Cardiac fibroblast (primary cell): ENCODE data around the gene REL.

Source experiments
- DNase-seq, 2 donors: peaks; one replicate each; pipeline versions ENCODE4 v3.0.0 to v3.0.0-alpha.2; 2010; ENCODE audit warnings: low read depth in 2 of 2
- H3K4me3 ChIP-seq, 2 donors: replicated peaks in 1 of 2; 1 replicate in 1 of 2; 2 replicates in 1 of 2; pipeline ENCODE4 v1.5.1; 2011; ENCODE audit warnings: low read depth in 2 of 2, low read length in 2 of 2, mild to moderate bottlenecking in 2 of 2, moderate library complexity in 1 of 2
- CTCF ChIP-seq: IDR thresholded peaks from one replicate; pipeline ENCODE4 v1.5.1; 2011; ENCODE audit warnings: low read depth, mild to moderate bottlenecking, low read length, inconsistent platforms

Gene REL

GRCh38 chr2:60875520-60875919, 5.9 kb upstream of the REL start:
- TF ChIP-seq CTCF = no peak
- no peak overlapping the region for H3K4me3 ChIP-seq
- DNase-seq = no peak

GRCh38 chr2:60880643-60881046, 729 bp upstream of the REL start:
- H3K4me3 ChIP-seq = peak overlapping the region; percentile 63 to 72
- no peak for DNase-seq
- TF ChIP-seq CTCF = peak; percentile 36

GRCh38 chr2:60882971-60883753, 1.8 kb downstream of the REL start:
- H3K4me3 ChIP-seq = peak overlapping the region; percentile 63 to 74
- peak; percentile 15 to 32 for DNase-seq
- TF ChIP-seq CTCF = no peak

GRCh38 chr2:60883896-60884295, 2.5 kb downstream of the REL start:
- peak overlapping the region in 1 of 2 donors; percentile 2 for H3K4me3 ChIP-seq
- no peak for DNase-seq
- TF ChIP-seq CTCF = no peak

GRCh38 chr2:60884800-60885199, 3.4 kb downstream of the REL start:
- peak; percentile 26 to 61 for DNase-seq
- no peak for TF ChIP-seq CTCF
- H3K4me3 ChIP-seq = peak overlapping the region in 1 of 2 donors; percentile 1

GRCh38 chr2:60885683-60886082, 4.3 kb downstream of the REL start:
- no peak for TF ChIP-seq CTCF
- H3K4me3 ChIP-seq = no peak overlapping the region
- no peak for DNase-seq

GRCh38 chr2:60886991-60887390, 5.6 kb downstream of the REL start:
- no peak for DNase-seq
- no peak overlapping the region for H3K4me3 ChIP-seq
- TF ChIP-seq CTCF = no peak
